Measurements from ENCODE around the gene SH3BP5.

DNA sequence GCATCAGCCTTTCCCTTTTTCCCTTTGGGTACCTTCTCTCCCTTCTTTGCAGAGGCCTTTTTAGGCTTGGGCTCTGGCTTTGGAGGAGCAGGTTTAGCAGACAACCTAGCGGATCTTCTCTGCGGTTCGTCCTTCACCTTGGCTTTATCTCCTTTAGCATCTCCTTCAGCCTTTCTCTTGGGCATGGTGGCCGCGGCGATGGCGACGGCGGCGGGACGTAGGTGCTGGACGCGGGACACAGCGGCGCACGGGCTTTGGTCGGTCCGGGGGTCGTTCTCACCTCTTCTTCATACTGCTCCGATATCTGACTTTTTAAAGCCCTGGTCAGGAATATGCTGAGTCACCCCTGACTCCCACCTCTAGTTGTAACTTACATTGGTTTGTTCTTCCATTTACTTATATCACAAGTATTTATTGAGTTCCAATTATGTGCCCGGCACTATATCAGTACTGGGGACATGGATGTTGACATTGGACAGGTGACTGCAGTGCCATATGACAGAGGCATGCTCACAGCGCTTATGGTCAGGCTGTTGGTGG is 43.1 kb upstream of the SH3BP5 start:
- TF ChIP-seq, protein P1, sequence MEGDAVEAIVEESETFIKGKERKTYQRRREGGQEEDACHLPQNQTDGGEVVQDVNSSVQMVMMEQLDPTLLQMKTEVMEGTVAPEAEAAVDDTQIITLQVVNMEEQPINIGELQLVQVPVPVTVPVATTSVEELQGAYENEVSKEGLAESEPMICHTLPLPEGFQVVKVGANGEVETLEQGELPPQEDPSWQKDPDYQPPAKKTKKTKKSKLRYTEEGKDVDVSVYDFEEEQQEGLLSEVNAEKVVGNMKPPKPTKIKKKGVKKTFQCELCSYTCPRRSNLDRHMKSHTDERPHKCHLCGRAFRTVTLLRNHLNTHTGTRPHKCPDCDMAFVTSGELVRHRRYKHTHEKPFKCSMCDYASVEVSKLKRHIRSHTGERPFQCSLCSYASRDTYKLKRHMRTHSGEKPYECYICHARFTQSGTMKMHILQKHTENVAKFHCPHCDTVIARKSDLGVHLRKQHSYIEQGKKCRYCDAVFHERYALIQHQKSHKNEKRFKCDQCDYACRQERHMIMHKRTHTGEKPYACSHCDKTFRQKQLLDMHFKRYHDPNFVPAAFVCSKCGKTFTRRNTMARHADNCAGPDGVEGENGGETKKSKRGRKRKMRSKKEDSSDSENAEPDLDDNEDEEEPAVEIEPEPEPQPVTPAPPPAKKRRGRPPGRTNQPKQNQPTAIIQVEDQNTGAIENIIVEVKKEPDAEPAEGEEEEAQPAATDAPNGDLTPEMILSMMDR (IDR thresholded peaks at IDR 0.05) = no peak
- no peak for TF ChIP-seq POLR2A (IDR thresholded peaks at IDR 0.05)
